ENCODE data around the gene GALR1.

The GALR1 gene

GRCh38 chr18:77321823-77322805, 72.5 kb downstream of the GALR1 start:
- DNase-seq (ENCODE audit: low read depth, low spot score): no peak

- no peak for DNase-seq (ENCODE audit: low read depth, low spot score)
Observed at GRCh38 chr18:77323640-77324299, 74.1 kb downstream of the GALR1 start.

All from brain pericyte (primary cell).